Peyer's patch (tissue), 4 donors: ENCODE results near the gene RAB3GAP1.

Source experiments
- CTCF ChIP-seq, 6 experiments: fragments of 450-650 bp in 4 of 6; fragments of 200-600 bp in 2 of 6; sonication (generic) in 1 of 6; IDR thresholded peaks; one replicate each; pipeline ENCODE4 v1.5.1; 2017 to 2019; ENCODE audit warnings: antibody characterized with exemption in 6 of 6, mild to moderate bottlenecking in 3 of 6, moderate library complexity in 1 of 6
- POLR2A ChIP-seq, 2 donors: fragments of 450-650 bp; IDR thresholded peaks; one replicate each; pipeline ENCODE4 v1.5.1; 2017; ENCODE audit warnings: antibody characterized with exemption in 2 of 2, mild to moderate bottlenecking in 2 of 2, moderate library complexity in 2 of 2

GRCh38 chr2:135190799-135191198 lies 138.7 kb downstream of the RAB3GAP1 start:
- TF ChIP-seq CTCF (IDR thresholded peaks at IDR 0.05) (no peak), POLR2A (IDR thresholded peaks at IDR 0.05) (no peak)
